Hepatocyte (in vitro differentiated cells): ENCODE data around the gene PIK3R5. TPM values are rescaled to one million over a fixed set of nuclear protein-coding genes. Genes with fewer than 3 reads are reported as not detected.

Source experiments
- DNase-seq: peaks from one replicate; pipeline ENCODE4 v3.0.0-alpha.2; 2016; ENCODE audit warnings: low spot score
- H2AFZ ChIP-seq: fragments of 200-600 bp; sonication (generic); 2 replicates; pipeline ENCODE4 v1.6.0; 2016; ENCODE audit warnings: antibody characterized with exemption, mild to moderate bottlenecking
- H3K27ac ChIP-seq: fragments of 200-600 bp; sonication (generic); 2 replicates; pipeline ENCODE4 v1.5.1; 2016; ENCODE audit warnings: mild to moderate bottlenecking
- H3K27me3 ChIP-seq: fragments of 200-600 bp; sonication (generic); 2 replicates; pipeline ENCODE4 v1.6.1; 2016
- H3K36me3 ChIP-seq: fragments of 200-600 bp; sonication (generic); replicated peaks from 2 replicates; pipeline ENCODE4 v1.5.1; 2016; ENCODE audit warnings: low read depth; ENCODE audit not compliant: insufficient read depth
- H3K4me1 ChIP-seq: fragments of 200-600 bp; sonication (generic); 2 replicates; pipeline ENCODE4 v1.5.1; 2016; ENCODE audit warnings: mild to moderate bottlenecking, moderate library complexity; ENCODE audit not compliant: insufficient read depth
- H3K4me2 ChIP-seq: fragments of 200-600 bp; sonication (generic); 2 replicates; pipeline ENCODE4 v1.6.0; 2016
- H3K4me3 ChIP-seq: fragments of 200-600 bp; sonication (generic); 2 replicates; pipeline ENCODE4 v1.5.1; 2016; ENCODE audit warnings: mild to moderate bottlenecking
- H3K79me2 ChIP-seq: fragments of 200-600 bp; sonication (generic); 2 replicates; pipeline ENCODE4 v1.6.0; 2017; ENCODE audit warnings: mild to moderate bottlenecking
- H3K9me2 ChIP-seq: fragments of 200-600 bp; sonication (generic); replicated peaks from 2 replicates; pipeline ENCODE4 v1.6.0; 2017; ENCODE audit warnings: mild to moderate bottlenecking; ENCODE audit not compliant: insufficient read depth
- H3K9me3 ChIP-seq: fragments of 200-600 bp; sonication (generic); 2 replicates; pipeline ENCODE4 v1.5.1; 2016; ENCODE audit warnings: low read depth, mild to moderate bottlenecking
- H4K20me1 ChIP-seq: fragments of 200-600 bp; sonication (generic); 2 replicates; pipeline ENCODE4 v1.6.0; 2016; ENCODE audit warnings: mild to moderate bottlenecking; ENCODE audit not compliant: insufficient read depth, poor library complexity, severe bottlenecking
- CTCF ChIP-seq: fragments of 200-600 bp; sonication (generic); IDR thresholded peaks from 2 replicates; pipeline ENCODE4 v1.5.1; 2016; ENCODE audit warnings: antibody characterized with exemption, mild to moderate bottlenecking; ENCODE audit not compliant: poor library complexity
- EZH2 ChIP-seq: fragments of 200-600 bp; sonication (generic); IDR thresholded peaks from 2 replicates; pipeline ENCODE4 v1.6.1; 2016; ENCODE audit warnings: antibody characterized with exemption, mild to moderate bottlenecking, borderline replicate concordance
- EZH2phosphoT487 ChIP-seq: fragments of 200-600 bp; sonication (generic); IDR thresholded peaks from one replicate; pipeline ENCODE4 v1.6.1; 2018; ENCODE audit warnings: antibody characterized with exemption, mild to moderate bottlenecking, low read depth, moderate library complexity; ENCODE audit not compliant: unreplicated experiment, severe bottlenecking
- WGBS: methylation state at CpG from one replicate; pipeline ENCODE4 v1.1.6; 2016; ENCODE audit warnings: low lambda C conversion rate; ENCODE audit errors: missing lambda C conversion rate; 5-methylcytosine and 5-hydroxymethylcytosine counted together
- polyA plus RNA-seq: library from polyadenylated mRNA; unstranded; fragments of >200 nt; fragmentation: Nextera tagmentation; extraction: Ambion mirVana; gene quantifications from 2 replicates; pipeline ENCODE4 v1.2.1, GENCODE V29; 2016
- total RNA-seq: library from RNA; depleted of rRNA; stranded (reverse); fragments of >200 nt; gene quantifications from 2 replicates; pipeline ENCODE4 v1.2.3, GENCODE V29; 2014

PIK3R5 gene
- total and polyA plus RNA-seq, 2 experiments from 2014 or later: 2.6 TPM; not detected in 1

- Histone ChIP-seq H3K4me1 (no peaks in the 10 kb centered on the region), H3K27me3 (no peaks in the 10 kb centered on the region), H3K9me2 (no peaks in the 10 kb centered on the region), H4K20me1 (no peaks in the 10 kb centered on the region), H3K4me3 (no peak overlapping the region), H3K9me3 (no peaks in the 10 kb centered on the region), H3K4me2 (no peak overlapping the region), H2AFZ (no peak overlapping the region), H3K27ac (no peak overlapping the region), H3K79me2 (no peaks in the 10 kb centered on the region), H3K36me3 (no peaks in the 10 kb centered on the region)
- no peak for DNase-seq
- 81% methylated on average over 4 of the region's 4 CpGs for WGBS
- TF ChIP-seq EZH2: no peak
- TF ChIP-seq EZH2phosphoT487: no peak
- TF ChIP-seq CTCF: no peak
Measured at GRCh38 chr17:8849311-8850041, 116.0 kb downstream of the PIK3R5 start.

- 88% methylated on average over 2 of the region's 2 CpGs for WGBS
- Histone ChIP-seq H3K9me2 (no peaks in the 10 kb centered on the region), H4K20me1 (no peaks in the 10 kb centered on the region), H3K4me2 (no peak overlapping the region), H2AFZ (no peak overlapping the region), H3K79me2 (no peaks in the 10 kb centered on the region), H3K27me3 (no peaks in the 10 kb centered on the region), H3K36me3 (no peaks in the 10 kb centered on the region), H3K4me3 (no peak overlapping the region), H3K4me1 (no peaks in the 10 kb centered on the region), H3K27ac (no peak overlapping the region), H3K9me3 (no peaks in the 10 kb centered on the region)
- DNase-seq: no peak
- TF ChIP-seq CTCF: no peak
- TF ChIP-seq EZH2phosphoT487: no peak
Measured at GRCh38 chr17:8847891-8848290, 117.6 kb downstream of the PIK3R5 start.

GRCh38 chr17:8846768-8847211, 118.7 kb downstream of the PIK3R5 start:
- Histone ChIP-seq H3K4me2 (no peak overlapping the region), H3K4me3 (no peak overlapping the region), H3K9me2 (no peaks in the 10 kb centered on the region), H3K27me3 (no peaks in the 10 kb centered on the region), H3K36me3 (no peaks in the 10 kb centered on the region), H3K4me1 (no peaks in the 10 kb centered on the region), H3K27ac (no peak overlapping the region), H3K9me3 (no peaks in the 10 kb centered on the region), H3K79me2 (no peaks in the 10 kb centered on the region), H2AFZ (peak overlapping the region; percentile 34), H4K20me1 (no peaks in the 10 kb centered on the region)
- peak; percentile 45 for DNase-seq
- TF ChIP-seq EZH2 (no peak), EZH2phosphoT487 (no peak), CTCF (no peak)
